ENCODE measurements around the gene LAMC1.

GRCh38 chr1:183101841-183102276 lies 78.6 kb downstream of the LAMC1 start:
- TF ChIP-seq PAX5 (IDR thresholded peaks at IDR 0.05; ENCODE audit: insufficient read depth, low read length, severe bottlenecking) (no peak), TAF1 (IDR thresholded peaks at IDR 0.05; ENCODE audit: low read depth, low read length) (no peak), POLR2AphosphoS5 (IDR thresholded peaks at IDR 0.05; ENCODE audit: low read depth, low read length) (no peak), POLR2A (IDR thresholded peaks at IDR 0.05; ENCODE audit: low read depth, low read length) (no peak)
